ENCODE results near the gene GPR108. TPM values are rescaled to one million over a fixed set of nuclear protein-coding genes. Genes with fewer than 3 reads are reported as not detected.

The GPR108 gene
- total RNA-seq, 4 donors from 2014 or later = 87.9 to 152 (median 116) TPM

DNA sequence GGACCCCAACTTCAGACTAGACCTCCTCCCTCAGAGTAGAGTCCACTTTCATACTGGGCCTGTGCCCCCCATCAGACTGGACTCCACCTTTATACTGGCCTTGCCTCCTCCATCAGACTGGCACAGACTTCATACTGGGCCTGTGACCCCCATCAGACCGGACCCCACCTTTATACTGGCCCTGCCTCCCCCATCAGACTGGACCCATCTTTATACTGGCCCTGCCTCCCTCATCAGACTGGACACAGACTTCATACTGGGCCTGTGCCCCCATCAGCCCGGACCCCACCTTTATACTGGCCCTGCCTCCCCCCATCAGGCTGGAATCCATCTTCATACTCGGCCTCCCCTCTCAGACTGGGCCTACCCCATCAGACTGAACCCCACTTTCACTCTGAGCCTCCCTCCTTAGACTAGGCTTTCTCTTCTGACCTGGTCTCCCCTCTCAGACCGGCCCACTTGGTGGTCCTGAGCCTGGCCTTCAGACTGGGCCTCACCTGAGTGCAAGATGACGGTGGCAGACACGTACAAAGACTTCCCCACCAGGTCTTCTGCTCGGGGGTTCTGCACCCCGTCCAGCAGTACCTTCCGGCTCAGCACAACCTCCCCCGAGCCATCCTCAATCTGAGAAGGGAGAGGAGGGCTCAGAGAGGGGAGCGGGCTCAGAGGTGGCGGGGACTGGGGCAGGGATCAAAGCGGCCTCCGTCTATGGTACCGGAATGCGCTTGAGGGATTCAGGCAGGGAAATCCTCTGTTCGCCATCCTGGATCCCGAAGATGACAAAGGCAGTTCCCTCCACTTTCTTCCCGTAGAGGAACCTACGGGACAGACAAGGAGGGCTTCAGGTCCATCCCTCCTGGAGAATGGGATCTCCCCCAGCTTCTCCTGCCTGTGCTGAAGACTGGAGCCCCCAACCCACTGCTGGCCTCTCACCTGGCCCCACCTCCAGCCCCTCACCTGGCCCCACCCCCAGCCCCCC lies 24.4 kb downstream of the GPR108 start:
- WGBS, 2 donors = 88 to 90% methylated on average over 12 to 20 of the region's 20 CpGs
- no peak overlapping the region for H3K27ac ChIP-seq
- no peak for DNase-seq
- TF ChIP-seq CTCF (IDR thresholded peaks at IDR 0.05) (no peak), POLR2A (IDR thresholded peaks at IDR 0.05) (no peak)
- intact Hi-C loops (cut with DNase I) = no loop called here
- no peak overlapping the region for H3K4me3 ChIP-seq (replicated peaks in 1 of 3)
- H3K4me1 ChIP-seq = no peaks in the 10 kb centered on the region
- no peaks in the 10 kb centered on the region for H3K9me3 ChIP-seq
- H3K27me3 ChIP-seq = no peaks in the 10 kb centered on the region
- H3K36me3 ChIP-seq = no peaks in the 10 kb centered on the region

DNA sequence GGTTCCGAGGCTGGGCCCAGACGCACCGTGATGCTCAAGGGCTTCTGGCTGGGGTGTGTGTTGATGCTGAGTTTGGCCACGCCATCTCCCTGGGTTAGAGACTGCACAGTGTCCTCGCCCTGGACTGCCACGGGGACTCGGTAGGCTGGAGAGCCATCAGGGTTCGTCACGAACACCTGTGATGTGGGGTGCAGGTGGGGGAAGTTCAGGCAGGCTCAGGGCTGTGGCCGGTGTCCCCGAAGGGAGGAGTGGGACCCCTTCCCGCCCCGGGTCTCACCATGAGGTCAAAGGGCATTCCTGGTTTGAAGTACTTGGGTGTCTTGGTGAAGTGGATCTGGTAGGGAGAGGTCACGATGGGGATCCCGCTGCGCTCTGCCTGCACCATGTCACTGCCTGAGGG lies 25.1 kb downstream of the GPR108 start:
- Histone ChIP-seq H3K27me3 (no peaks in the 10 kb centered on the region), H3K4me1 (no peaks in the 10 kb centered on the region), H3K4me3 (replicated peaks in 1 of 3) (no peak overlapping the region), H3K9me3 (no peaks in the 10 kb centered on the region), H3K36me3 (no peaks in the 10 kb centered on the region), H3K27ac (no peak overlapping the region)
- TF ChIP-seq CTCF (IDR thresholded peaks at IDR 0.05) (no peak), POLR2A (IDR thresholded peaks at IDR 0.05) (no peak)
- intact Hi-C loops (cut with DNase I) = no loop called here
- WGBS, 2 donors = 81 to 87% methylated on average over 5 to 16 of the region's 16 CpGs
- DNase-seq = no peak

GRCh38 chr19:6711605-6712004 lies 25.8 kb downstream of the GPR108 start:
- 74 to 77% methylated on average over 5 to 10 of the region's 10 CpGs for WGBS, 2 donors

GRCh38 chr19:6711078-6711361 lies 26.4 kb downstream of the GPR108 start:
- H3K36me3 ChIP-seq = no peaks in the 10 kb centered on the region
- H3K27me3 ChIP-seq = no peaks in the 10 kb centered on the region
- no peak for DNase-seq
- no peaks in the 10 kb centered on the region for H3K9me3 ChIP-seq
- WGBS, 2 donors = 28 to 41% methylated on average over 8 to 9 of the region's 9 CpGs
- no peak overlapping the region for H3K4me3 ChIP-seq (replicated peaks in 1 of 3)
- no peak for TF ChIP-seq POLR2A (IDR thresholded peaks at IDR 0.05)
- no peak for TF ChIP-seq CTCF (IDR thresholded peaks at IDR 0.05)
- intact Hi-C loops (cut with DNase I) = no loop called here
- no peak overlapping the region for H3K27ac ChIP-seq
- no peaks in the 10 kb centered on the region for H3K4me1 ChIP-seq

More at GRCh38 chr19:6711605-6712004, 25.8 kb downstream of the GPR108 start:
- Histone ChIP-seq H3K4me1 (no peaks in the 10 kb centered on the region), H3K4me3 (replicated peaks in 1 of 3) (no peak overlapping the region), H3K27me3 (no peaks in the 10 kb centered on the region), H3K36me3 (no peaks in the 10 kb centered on the region), H3K27ac (no peak overlapping the region), H3K9me3 (no peaks in the 10 kb centered on the region)
- intact Hi-C loops (cut with DNase I) = no loop called here
- TF ChIP-seq POLR2A (IDR thresholded peaks at IDR 0.05) = no peak
- TF ChIP-seq CTCF (IDR thresholded peaks at IDR 0.05) = no peak
- no peak for DNase-seq

- H3K4me1 ChIP-seq = no peaks in the 10 kb centered on the region
- H3K27ac ChIP-seq = no peak overlapping the region
- H3K27me3 ChIP-seq = no peaks in the 10 kb centered on the region
- H3K4me3 ChIP-seq (replicated peaks in 1 of 3) = no peak overlapping the region
- WGBS, 2 donors = 13 to 14% methylated on average over 30 of the region's 30 CpGs
- no peak for DNase-seq
- TF ChIP-seq CTCF (IDR thresholded peaks at IDR 0.05) (no peak), POLR2A (IDR thresholded peaks at IDR 0.05) (no peak)
- no peaks in the 10 kb centered on the region for H3K36me3 ChIP-seq
- intact Hi-C loops (cut with DNase I) = no loop called here
- H3K9me3 ChIP-seq = no peaks in the 10 kb centered on the region
Observed at GRCh38 chr19:6710273-6711077, 26.9 kb downstream of the GPR108 start.

Data from thyroid gland (tissue), 4 donors.